ENCODE measurements around the gene CENPT. TPM values are rescaled to one million over a fixed set of nuclear protein-coding genes. Genes with fewer than 3 reads are reported as not detected.

The CENPT gene
- total RNA-seq, 4 donors from 2014 or later = 29.4 to 70.2 (median 52.8) TPM

DNA sequence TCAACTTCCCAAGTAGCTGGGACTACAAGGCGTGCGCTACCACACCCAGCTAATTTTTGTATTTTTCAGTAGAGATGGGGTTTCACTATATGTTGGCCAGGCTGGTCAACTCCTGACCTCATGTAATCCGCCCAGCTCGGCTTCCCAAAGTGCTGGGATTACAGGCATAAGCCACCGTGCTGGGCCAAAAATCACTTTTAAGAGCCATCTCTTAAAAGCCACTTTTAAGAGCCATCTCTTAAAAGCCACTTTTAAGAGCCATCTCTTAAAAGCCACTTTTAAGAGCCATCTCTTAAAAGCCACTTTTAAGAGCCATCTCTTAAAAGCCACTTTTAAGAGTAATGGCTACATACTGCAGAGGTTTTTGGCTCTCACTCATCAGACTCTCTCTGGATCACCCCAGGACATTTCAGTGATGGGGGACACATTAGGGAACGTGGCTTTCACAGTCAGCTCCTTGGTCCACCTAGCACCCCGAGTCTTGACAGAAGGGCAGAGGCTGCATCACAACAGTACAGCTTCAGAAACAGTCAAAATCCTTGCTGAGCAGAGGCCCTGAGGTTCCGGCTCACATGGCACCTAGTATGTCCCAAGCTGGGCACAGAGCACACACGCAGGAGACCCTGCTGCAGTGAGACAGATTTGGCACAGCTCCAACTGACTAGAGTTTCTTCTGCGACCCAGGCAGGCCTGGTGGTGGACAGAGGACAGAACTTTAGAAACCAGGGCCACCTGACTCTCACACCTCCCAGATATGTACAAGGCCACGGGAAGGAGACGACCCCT is 64.7 kb downstream of the CENPT start:
- Histone ChIP-seq H3K4me1 (no peaks in the 10 kb centered on the region), H3K27me3 (no peaks in the 10 kb centered on the region), H3K9me3 (no peaks in the 10 kb centered on the region), H3K36me3 (no peaks in the 10 kb centered on the region), H3K4me3 (no peak overlapping the region), H3K27ac (no peak overlapping the region)
- no peak for DNase-seq
- intact Hi-C loops (cut with DNase I; ENCODE audit: low total_unique reads) = no loop called here
- no peak for TF ChIP-seq POLR2A (IDR thresholded peaks at IDR 0.05)
- TF ChIP-seq, protein P1, sequence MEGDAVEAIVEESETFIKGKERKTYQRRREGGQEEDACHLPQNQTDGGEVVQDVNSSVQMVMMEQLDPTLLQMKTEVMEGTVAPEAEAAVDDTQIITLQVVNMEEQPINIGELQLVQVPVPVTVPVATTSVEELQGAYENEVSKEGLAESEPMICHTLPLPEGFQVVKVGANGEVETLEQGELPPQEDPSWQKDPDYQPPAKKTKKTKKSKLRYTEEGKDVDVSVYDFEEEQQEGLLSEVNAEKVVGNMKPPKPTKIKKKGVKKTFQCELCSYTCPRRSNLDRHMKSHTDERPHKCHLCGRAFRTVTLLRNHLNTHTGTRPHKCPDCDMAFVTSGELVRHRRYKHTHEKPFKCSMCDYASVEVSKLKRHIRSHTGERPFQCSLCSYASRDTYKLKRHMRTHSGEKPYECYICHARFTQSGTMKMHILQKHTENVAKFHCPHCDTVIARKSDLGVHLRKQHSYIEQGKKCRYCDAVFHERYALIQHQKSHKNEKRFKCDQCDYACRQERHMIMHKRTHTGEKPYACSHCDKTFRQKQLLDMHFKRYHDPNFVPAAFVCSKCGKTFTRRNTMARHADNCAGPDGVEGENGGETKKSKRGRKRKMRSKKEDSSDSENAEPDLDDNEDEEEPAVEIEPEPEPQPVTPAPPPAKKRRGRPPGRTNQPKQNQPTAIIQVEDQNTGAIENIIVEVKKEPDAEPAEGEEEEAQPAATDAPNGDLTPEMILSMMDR (IDR thresholded peaks at IDR 0.05) = no peak

DNA sequence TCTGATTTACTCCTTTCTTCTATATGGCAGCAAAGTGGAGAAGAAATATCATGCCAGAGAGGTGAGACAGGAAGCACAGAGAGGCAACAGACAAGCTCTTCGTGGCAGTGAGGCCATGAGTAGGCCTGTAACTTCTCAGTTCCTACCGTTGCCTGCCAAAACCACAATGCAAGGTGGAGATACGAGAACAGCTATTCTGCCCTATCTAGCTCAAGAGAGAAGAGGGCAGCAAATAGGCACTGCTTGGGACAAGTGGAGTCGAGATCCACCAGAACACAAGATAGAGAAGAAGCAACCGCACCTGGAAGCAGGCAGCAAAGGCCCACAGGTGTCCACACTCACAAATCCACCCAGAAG is 66.0 kb downstream of the CENPT start:
- Histone ChIP-seq H3K36me3 (no peaks in the 10 kb centered on the region), H3K4me3 (no peak overlapping the region), H3K27ac (no peak overlapping the region), H3K4me1 (no peaks in the 10 kb centered on the region), H3K9me3 (no peaks in the 10 kb centered on the region), H3K27me3 (no peaks in the 10 kb centered on the region)
- intact Hi-C loops (cut with DNase I; ENCODE audit: low total_unique reads) = no loop called here
- TF ChIP-seq POLR2A (IDR thresholded peaks at IDR 0.05) = no peak
- TF ChIP-seq, protein P1 (IDR thresholded peaks at IDR 0.05) = no peak
- DNase-seq = no peak

DNA sequence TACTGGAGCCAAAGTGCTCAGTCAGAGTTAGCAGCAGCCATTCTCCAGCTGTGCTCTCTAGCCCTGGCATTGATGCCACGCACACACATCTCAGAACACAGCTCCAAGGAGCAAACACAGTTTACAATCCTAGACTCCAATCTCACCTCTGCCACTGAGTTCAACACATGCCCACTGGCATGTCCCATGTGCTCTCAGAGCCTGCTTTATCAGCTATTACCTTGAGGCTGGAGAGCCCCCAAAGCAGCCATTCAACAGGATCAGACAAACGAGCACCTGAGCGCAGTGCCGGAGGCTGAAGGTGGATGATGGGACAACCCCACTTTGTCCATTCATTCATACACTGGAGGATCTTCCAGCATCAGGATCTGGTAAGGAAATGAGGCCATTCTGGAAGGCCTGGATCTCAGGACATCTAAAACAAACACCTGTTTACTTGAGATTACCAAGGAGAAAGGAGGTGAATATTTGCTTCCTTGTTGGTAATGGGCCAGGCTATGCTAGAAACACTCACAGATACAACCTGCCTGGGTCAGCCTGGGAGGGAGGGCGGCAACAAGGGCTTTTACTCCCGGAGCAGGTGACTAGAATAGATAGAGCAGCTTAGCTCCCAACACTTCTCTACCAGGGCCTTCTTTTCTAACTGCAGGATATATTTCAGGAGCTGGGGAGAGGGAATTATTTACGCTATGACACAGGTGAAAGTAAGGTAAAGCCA is 66.5 kb downstream of the CENPT start:
- Histone ChIP-seq H3K27me3 (no peaks in the 10 kb centered on the region), H3K9me3 (no peaks in the 10 kb centered on the region), H3K27ac (no peak overlapping the region), H3K4me3 (no peak overlapping the region), H3K4me1 (no peaks in the 10 kb centered on the region), H3K36me3 (no peaks in the 10 kb centered on the region)
- intact Hi-C loops (cut with DNase I; ENCODE audit: low total_unique reads) = no loop called here
- DNase-seq = no peak
- TF ChIP-seq, protein P1 (IDR thresholded peaks at IDR 0.05) = no peak
- TF ChIP-seq POLR2A (IDR thresholded peaks at IDR 0.05) = no peak

DNA sequence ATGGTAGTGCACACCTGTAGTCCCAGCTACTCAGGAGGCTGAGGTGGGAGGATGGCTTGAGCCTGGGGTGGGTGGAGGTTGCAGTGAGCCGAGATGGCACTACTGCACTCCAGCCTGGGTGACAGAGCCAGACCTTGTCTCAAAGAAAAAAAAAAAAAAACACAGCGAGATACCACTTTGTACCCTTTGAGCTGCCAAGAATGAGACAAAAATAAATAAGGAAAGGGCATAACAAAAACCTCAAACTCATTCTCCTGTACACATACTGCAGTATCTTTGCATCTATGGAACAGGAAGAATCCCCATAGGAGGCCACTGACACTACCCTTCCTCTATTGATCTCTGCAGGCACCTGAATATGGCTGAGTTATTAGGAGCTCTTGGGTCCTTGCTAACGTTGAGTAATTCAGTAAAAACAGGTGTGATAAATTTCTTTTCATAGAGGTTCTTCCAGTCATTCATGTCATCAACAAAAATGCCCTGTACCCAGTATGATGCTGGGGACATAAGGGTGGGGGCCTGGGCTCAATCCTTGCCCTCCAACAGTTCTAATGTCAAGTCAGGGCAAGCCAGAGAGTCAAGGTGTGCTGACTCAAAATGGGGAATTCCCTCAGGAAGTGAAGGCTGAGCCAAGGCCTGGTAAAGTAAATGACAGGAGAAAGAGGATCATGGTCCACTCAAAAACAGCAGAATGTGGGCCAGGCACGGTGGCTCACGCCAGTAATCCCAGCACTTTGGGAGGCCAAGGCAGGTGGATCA is 68.1 kb downstream of the CENPT start:
- Histone ChIP-seq H3K4me1 (no peaks in the 10 kb centered on the region), H3K9me3 (no peaks in the 10 kb centered on the region), H3K36me3 (no peaks in the 10 kb centered on the region), H3K27me3 (no peaks in the 10 kb centered on the region), H3K27ac (no peak overlapping the region), H3K4me3 (no peak overlapping the region)
- intact Hi-C loops (cut with DNase I; ENCODE audit: low total_unique reads) = no loop called here
- no peak for TF ChIP-seq POLR2A (IDR thresholded peaks at IDR 0.05)
- TF ChIP-seq, protein P1 (IDR thresholded peaks at IDR 0.05) = no peak
- no peak for DNase-seq

Small RNA genes within 50 kb of the gene (small RNA-seq; reads per million reads assigned to genes)
- gene AC040162.2 = not detected
- gene NRN1L = not detected

Other genes starting within 250 kb of the CENPT start
- 1 to 10 TPM in 1 of 4 donors, under 1 TPM in 2, not detected in 1; 0.41 to 1.2 (median 0.51) TPM for gene CARMIL2, start 202.5 kb downstream of the CENPT start, total RNA-seq
- 10 to 100 TPM; 17.8 to 33.4 (median 29.8) TPM for gene ACD, start 187.4 kb downstream of the CENPT start, total RNA-seq
- 10 to 100 TPM in 1 of 4 donors, 1 to 10 TPM in 2, not detected in 1; 1.6 to 32.9 (median 7.9) TPM for gene PARD6A, start 186.7 kb downstream of the CENPT start, total RNA-seq
- gene ENKD1, start 180.9 kb downstream of the CENPT start, total RNA-seq = 10 to 100 TPM in 3 of 4 donors, 1 to 10 TPM in 1; 4.1 to 22.4 (median 13.7) TPM
- gene C16orf86, start 180.9 kb downstream of the CENPT start, total RNA-seq = 1 to 10 TPM in 3 of 4 donors, not detected in 1; 5.3 to 8.6 (median 6.9) TPM
- 10 to 100 TPM; 11.0 to 28.5 (median 26.3) TPM for gene GFOD2, start 128.4 kb downstream of the CENPT start, total RNA-seq
- 10 to 100 TPM in 1 of 4 donors, 1 to 10 TPM in 3; 4.9 to 22.7 (median 8.5) TPM for gene RANBP10, start 41.1 kb downstream of the CENPT start, total RNA-seq
- 1 to 10 TPM; 2.7 to 4.9 (median 3.6) TPM for gene TSNAXIP1, start 40.8 kb downstream of the CENPT start, total RNA-seq
- gene THAP11, start 5.4 kb downstream of the CENPT start, total RNA-seq = 100 to 1,000 TPM in 1 of 4 donors, 10 to 100 TPM in 3; 43.3 to 105 (median 57.6) TPM
- 10 to 100 TPM; 43.8 to 76.1 (median 65.4) TPM for gene NUTF2, start 760 bp downstream of the CENPT start, total RNA-seq
- 10 to 100 TPM; 19.4 to 63.7 (median 50.7) TPM for gene EDC4, start 25.4 kb upstream of the CENPT start, total RNA-seq
- 1 to 10 TPM in 1 of 4 donors, not detected in 3; 2.1 TPM for gene NRN1L, start 37.2 kb upstream of the CENPT start, total RNA-seq
- gene PSKH1, start 45.6 kb upstream of the CENPT start, total RNA-seq = 10 to 100 TPM in 3 of 4 donors, 1 to 10 TPM in 1; 3.1 to 34.3 (median 24.5) TPM
- gene CTRL, start 84.2 kb upstream of the CENPT start, total RNA-seq = 1 to 10 TPM in 1 of 4 donors, not detected in 3; 1.0 TPM
- gene PSMB10, start 89.2 kb upstream of the CENPT start, total RNA-seq = 10 to 100 TPM in 3 of 4 donors, 1 to 10 TPM in 1; 9.5 to 30.7 (median 15.3) TPM
- 10 to 100 TPM; 11.0 to 75.2 (median 12.4) TPM for gene LCAT, start 96.4 kb upstream of the CENPT start, total RNA-seq
- gene SLC12A4, start 120.9 kb upstream of the CENPT start, total RNA-seq = 100 to 1,000 TPM in 1 of 4 donors, 10 to 100 TPM in 3; 25.6 to 137 (median 62.3) TPM
- gene DPEP3, start 132.8 kb upstream of the CENPT start, total RNA-seq = under 1 TPM in 1 of 4 donors, not detected in 3; 0.14 TPM
- 1 to 10 TPM in 1 of 4 donors, under 1 TPM in 2, not detected in 1; 0.77 to 2.3 (median 0.83) TPM for gene DPEP2, start 151.8 kb upstream of the CENPT start, total RNA-seq
- not detected for gene DPEP2NB, start 168.2 kb upstream of the CENPT start, total RNA-seq
- 10 to 100 TPM in 2 of 4 donors, 1 to 10 TPM in 2; 2.9 to 14.1 (median 11.8) TPM for gene DDX28, start 175.5 kb upstream of the CENPT start, total RNA-seq
- gene DUS2, start 175.6 kb upstream of the CENPT start, total RNA-seq = 10 to 100 TPM in 1 of 4 donors, 1 to 10 TPM in 3; 2.0 to 18.4 (median 5.6) TPM
- gene NFATC3, start 237.7 kb upstream of the CENPT start, total RNA-seq = 10 to 100 TPM; 22.6 to 74.0 (median 48.4) TPM